ENCODE measurements around the gene UBE2L3.

UBE2L3 gene

GRCh38 chr22:21650823-21651520 lies 83.5 kb downstream of the UBE2L3 start:
- no peak for DNase-seq

- no peak for DNase-seq
Observed at GRCh38 chr22:21651521-21652009, 84.1 kb downstream of the UBE2L3 start.

GRCh38 chr22:21652010-21652546 lies 84.6 kb downstream of the UBE2L3 start:
- DNase-seq = peak; percentile 76

- DNase-seq = no peak
Observed at GRCh38 chr22:21652547-21653545, 85.3 kb downstream of the UBE2L3 start.

GRCh38 chr22:21657020-21657359 lies 89.5 kb downstream of the UBE2L3 start:
- no peak for DNase-seq

GRCh38 chr22:21657360-21658032 lies 90.0 kb downstream of the UBE2L3 start:
- peak; percentile 84 for DNase-seq

- no peak for DNase-seq
Observed at GRCh38 chr22:21659864-21660525, 92.5 kb downstream of the UBE2L3 start.

- no peak for DNase-seq
Observed at GRCh38 chr22:21660904-21661303, 93.4 kb downstream of the UBE2L3 start.

GRCh38 chr22:21661991-21662390 lies 94.5 kb downstream of the UBE2L3 start:
- DNase-seq = no peak

GRCh38 chr22:21663738-21664137 lies 96.2 kb downstream of the UBE2L3 start:
- no peak for DNase-seq

GRCh38 chr22:21665047-21665851 lies 97.7 kb downstream of the UBE2L3 start:
- no peak for DNase-seq

- no peak for DNase-seq
Observed at GRCh38 chr22:21666786-21667185, 99.3 kb downstream of the UBE2L3 start.

GRCh38 chr22:21669026-21669425 lies 101.5 kb downstream of the UBE2L3 start:
- DNase-seq = no peak

GRCh38 chr22:21672107-21672629 lies 104.7 kb downstream of the UBE2L3 start:
- DNase-seq = no peak
